Measurements from ENCODE around the gene THAP9.

GRCh38 chr4:82886147-82886942 is 14.2 kb upstream of the THAP9 start:
- no peak for TF ChIP-seq HDGF (IDR thresholded peaks at IDR 0.05; ENCODE audit: borderline replicate concordance)
- no peak for TF ChIP-seq FOXM1 (IDR thresholded peaks at IDR 0.05; ENCODE audit: borderline replicate concordance)
- TF ChIP-seq FOXA1 (IDR thresholded peaks at IDR 0.05) = no peak
- TF ChIP-seq TARDBP (IDR thresholded peaks at IDR 0.05) = no peak
- TF ChIP-seq ARNT (IDR thresholded peaks at IDR 0.05) = no peak
- no peak for TF ChIP-seq SUZ12 (IDR thresholded peaks at IDR 0.05)
- TF ChIP-seq SP1 (IDR thresholded peaks at IDR 0.05) = no peak
- no peak for TF ChIP-seq FOXK2 (IDR thresholded peaks at IDR 0.05)
- no peak for TF ChIP-seq NFRKB (IDR thresholded peaks at IDR 0.05)
- no peak for TF ChIP-seq ZNF384 (IDR thresholded peaks at IDR 0.05)
- TF ChIP-seq CTBP1 (IDR thresholded peaks at IDR 0.05; ENCODE audit: borderline replicate concordance) = no peak
- no peak for TF ChIP-seq BHLHE40 (IDR thresholded peaks at IDR 0.05; ENCODE audit: borderline replicate concordance)
- TF ChIP-seq ELF4 (IDR thresholded peaks at IDR 0.05) = no peak
